ENCODE results near the gene MUC22.
"Not testable (repeated sequence)": the region's sequence is repeated elsewhere in the genome, so short reads cannot be mapped to it uniquely, and the experiment has no call there.

MUC22 gene

GRCh38 chr6:31010393-31011060, at the start of gene MUC22:
TSS of gene MUC22 (plus strand) at chr6:31010474. CDS start at chr6:31010707, 233 bp downstream.
- DNase-seq (ENCODE audit: low spot score), result peak; percentile 84

GRCh38 chr6:30960907-30961673, 49.2 kb upstream of the MUC22 start:
- DNase-seq (ENCODE audit: low spot score), result peak; percentile 70

GRCh38 chr6:30962716-30963115, 47.6 kb upstream of the MUC22 start:
- DNase-seq (ENCODE audit: low spot score), result no peak

GRCh38 chr6:30963641-30964040, 46.6 kb upstream of the MUC22 start:
- peak; percentile 35 for DNase-seq (ENCODE audit: low spot score)

- DNase-seq (ENCODE audit: low spot score), result no peak
Measured at GRCh38 chr6:30964075-30964474, 46.2 kb upstream of the MUC22 start.

- no peak for DNase-seq (ENCODE audit: low spot score)
Measured at GRCh38 chr6:30965140-30965601, 45.1 kb upstream of the MUC22 start.

GRCh38 chr6:30966154-30966553, 44.1 kb upstream of the MUC22 start:
- DNase-seq (ENCODE audit: low spot score), result no peak

GRCh38 chr6:30969171-30969570, 41.1 kb upstream of the MUC22 start:
- DNase-seq (ENCODE audit: low spot score), result not testable (repeated sequence)

GRCh38 chr6:30970946-30971345, 39.3 kb upstream of the MUC22 start:
- DNase-seq (ENCODE audit: low spot score), result no peak

- DNase-seq (ENCODE audit: low spot score), result no peak
Measured at GRCh38 chr6:30972816-30973215, 37.5 kb upstream of the MUC22 start.

GRCh38 chr6:30974490-30975252, 35.6 kb upstream of the MUC22 start:
- no peak for DNase-seq (ENCODE audit: low spot score)

GRCh38 chr6:30979141-30979540, 31.1 kb upstream of the MUC22 start:
- DNase-seq (ENCODE audit: low spot score), result no peak

- no peak for DNase-seq (ENCODE audit: low spot score)
Measured at GRCh38 chr6:30979690-30980089, 30.6 kb upstream of the MUC22 start.

- peak; percentile 76 for DNase-seq (ENCODE audit: low spot score)
Measured at GRCh38 chr6:30981942-30982772, 28.1 kb upstream of the MUC22 start.

GRCh38 chr6:30983439-30983838, 26.8 kb upstream of the MUC22 start, which contains the start of gene MUC21:
TSS of gene MUC21 (plus strand) at chr6:30983718. CDS start at chr6:30983959, 241 bp downstream.
- DNase-seq (ENCODE audit: low spot score), result no peak

- no peak for DNase-seq (ENCODE audit: low spot score)
Measured at GRCh38 chr6:30985490-30985889, 24.8 kb upstream of the MUC22 start.

GRCh38 chr6:30987304-30987703, 23.0 kb upstream of the MUC22 start:
- DNase-seq (ENCODE audit: low spot score), result no peak

GRCh38 chr6:30988209-30988825, 22.0 kb upstream of the MUC22 start:
- DNase-seq (ENCODE audit: low spot score), result no peak

- peak; percentile 22 for DNase-seq (ENCODE audit: low spot score)
Measured at GRCh38 chr6:30990422-30991086, 19.7 kb upstream of the MUC22 start.

- DNase-seq (ENCODE audit: low spot score), result no peak
Measured at GRCh38 chr6:30991891-30992290, 18.4 kb upstream of the MUC22 start.

- DNase-seq (ENCODE audit: low spot score), result no peak
Measured at GRCh38 chr6:30997301-30997700, 13.0 kb upstream of the MUC22 start.

Measured in kidney tubule cell (primary cell).